Transverse colon (tissue), 4 donors: Measurements from ENCODE around the gene TM4SF5. TPM values are rescaled to one million over a fixed set of nuclear protein-coding genes. Genes with fewer than 3 reads are reported as not detected.
A peak's percentile ranks its signal among the peaks of the same experiment; 100 is the strongest.

Experiments
- DNase-seq: peaks from one replicate; pipeline ENCODE4 v3.0.0-alpha.2; 2019
- H3K27ac ChIP-seq, 4 donors: fragments of 200-600 bp; sonication (generic); 2 replicates each; pipeline ENCODE4 v1.5.1; 2016 to 2018; ENCODE audit warnings: inconsistent platforms in 4 of 4
- H3K27me3 ChIP-seq: fragments of 200-600 bp; sonication (generic); 2 replicates; pipeline ENCODE4 v1.5.1; 2017; ENCODE audit warnings: inconsistent platforms
- H3K36me3 ChIP-seq, 4 donors: fragments of 200-600 bp; sonication (generic); 2 replicates each; pipeline ENCODE4 v1.5.1; 2017 to 2019; ENCODE audit warnings: inconsistent platforms in 4 of 4
- H3K4me1 ChIP-seq, 4 donors: fragments of 200-600 bp; sonication (generic); 2 replicates each; pipeline ENCODE4 v1.5.1; 2017 to 2020; ENCODE audit warnings: inconsistent platforms in 4 of 4
- H3K4me3 ChIP-seq, 4 donors: fragments of 200-600 bp; sonication (generic); 1 replicate in 1 of 4; 2 replicates in 3 of 4; pipeline versions ENCODE4 v1.5.1 to v1.6.1; 2017 to 2019; ENCODE audit warnings: inconsistent platforms in 4 of 4
- H3K9me3 ChIP-seq, 2 donors: fragments of 200-600 bp; sonication (generic); 2 replicates each; pipeline ENCODE4 v1.5.1; 2017 to 2019; ENCODE audit warnings: inconsistent platforms in 2 of 2
- CTCF ChIP-seq, 5 experiments: fragments of 200-600 bp in 3 of 5; fragments of 450-650 bp in 2 of 5; sonication (generic) in 3 of 5; IDR thresholded peaks; 1 replicate in 2 of 5; 2 replicates in 3 of 5; pipeline ENCODE4 v1.5.1; 2016 to 2017; ENCODE audit warnings: antibody characterized with exemption in 5 of 5, inconsistent platforms in 3 of 5, mild to moderate bottlenecking in 2 of 5, moderate library complexity in 1 of 5
- EP300 ChIP-seq: sonication (generic); formaldehyde crosslinking; IDR thresholded peaks from one replicate; pipeline ENCODE4 v1.6.1; 2017; ENCODE audit warnings: antibody characterized with exemption, low read depth
- POLR2A ChIP-seq: fragments of 450-650 bp; IDR thresholded peaks from one replicate; pipeline ENCODE4 v1.6.1; 2016; ENCODE audit warnings: antibody characterized with exemption, mild to moderate bottlenecking, moderate library complexity
- POLR2AphosphoS5 ChIP-seq, 3 donors: sonication (generic); formaldehyde crosslinking; IDR thresholded peaks; one replicate each; pipeline ENCODE4 v1.6.1; 2016; ENCODE audit warnings: antibody characterized with exemption in 3 of 3
- WGBS, 2 donors: methylation state at CpG; one replicate each; pipeline ENCODE4 v1.1.5; 2018; ENCODE audit warnings: low coverage in 1 of 2; 5-methylcytosine and 5-hydroxymethylcytosine counted together
- in situ Hi-C, 4 donors: fragments of 200-750 bp; cut with MboI; loops; one replicate each; pipeline versions ENCODE4 v1.15.0 to v1.15.1; 2017; ENCODE audit warnings: low sequenced_read_pairs in 3 of 4, low pct_ligation_motif_present in 1 of 4, low pct_unique_long_range_greater_than_20kb in 1 of 4
- intact Hi-C: fragments of 100-400 bp; cut with DNase I; formaldehyde crosslinking; loops from one replicate; pipeline ENCODE4 v1.15.1; 2023; ENCODE audit warnings: low total_unique reads
- total RNA-seq, 4 donors: library from RNA; depleted of rRNA; stranded (reverse); fragments of >200 nt; gene quantifications; one replicate each; pipeline ENCODE4 v1.1.0, GENCODE V29; 2016

The TM4SF5 gene
- total RNA-seq, 4 donors from 2014 or later: 5.2 to 42.6 (median 26.1) TPM

GRCh38 chr17:4785311-4786105 is 13.8 kb downstream of the TM4SF5 start:
- WGBS, 2 donors: 22 to 41% methylated on average over 14 to 52 of the region's 61 CpGs
- TF ChIP-seq EP300 (no peak), POLR2AphosphoS5 (IDR thresholded peaks at IDR 0.05) (no peak), POLR2A (no peak), CTCF (IDR thresholded peaks at IDR 0.05) (no peak)
- Histone ChIP-seq H3K36me3 (no peaks in the 10 kb centered on the region), H3K27me3 (peaks cover 49% of the 10 kb centered on the region), H3K4me1 (peaks cover 11 to 39% (median 36%) of the 10 kb centered on the region in 4 donors), H3K4me3 (peak overlapping the region in 1 of 4 donors; percentile 18), H3K9me3 (no peaks in the 10 kb centered on the region), H3K27ac (no peak overlapping the region)
- in situ Hi-C loops: loop anchor here (10.0 to 25.0 kb wide), 3 partner anchors 51 to 102 kb away; partner anchors contain the start of genes C17orf107 (in 2 of the 4), CXCL16 (in 1 of the 4), MED11 (in 1 of the 4) and ZMYND15 (in 1 of the 4)
- intact Hi-C loops: loop anchor here (5.0 to 10.0 kb wide), 2 partner anchors 51 to 102 kb away; partner anchors contain the start of genes CXCL16, MED11 and ZMYND15
- DNase-seq: no peak

- intact Hi-C loops (loop anchor here (5.0 to 10.0 kb wide), 2 partner anchors 51 to 101 kb away; partner anchors contain the start of genes CXCL16, MED11 and ZMYND15), in situ Hi-C loops (loop anchor here (10.0 to 25.0 kb wide), 3 partner anchors 51 to 101 kb away; partner anchors contain the start of genes C17orf107 (in 2 of the 4), CXCL16 (in 1 of the 4), MED11 (in 1 of the 4) and ZMYND15 (in 1 of the 4))
- DNase-seq: peak; percentile 27
- H3K27me3 ChIP-seq: peaks cover 49% of the 10 kb centered on the region
- H3K27ac ChIP-seq: peak within 1 kb of the TSS in 1 of 4 donors; percentile 13
- WGBS, 2 donors: 30% methylated on average over 24 of the region's 24 CpGs; no CpG with 5 or more reads in 1 of the 2 donors
- peak within 1 kb of the TSS in 2 of 4 donors; percentile 7 to 21 for H3K4me3 ChIP-seq
- no peaks in the 10 kb centered on the region for H3K9me3 ChIP-seq
- no peaks in the 10 kb centered on the region for H3K36me3 ChIP-seq
- H3K4me1 ChIP-seq: peaks cover 11 to 42% (median 38%) of the 10 kb centered on the region in 4 donors
- TF ChIP-seq CTCF (IDR thresholded peaks at IDR 0.05): no peak
- peak in 1 of 3 donors; percentile 4 for TF ChIP-seq POLR2AphosphoS5 (IDR thresholded peaks at IDR 0.05)
- TF ChIP-seq POLR2A: no peak
- TF ChIP-seq EP300: no peak
Observed at GRCh38 chr17:4786106-4786511, 14.4 kb downstream of the TM4SF5 start, which contains the start of gene VMO1. Gene VMO1, minus strand, starts transcription at chr17:4786364. Its CDS starts 12 bp downstream, at chr17:4786352.

- Histone ChIP-seq H3K27ac (peak overlapping the region in 1 of 4 donors; percentile 13), H3K36me3 (no peaks in the 10 kb centered on the region), H3K27me3 (peaks cover 45% of the 10 kb centered on the region), H3K4me3 (peak overlapping the region in 2 of 4 donors; percentile 7 to 21), H3K4me1 (peaks cover 11 to 42% (median 38%) of the 10 kb centered on the region in 4 donors), H3K9me3 (no peaks in the 10 kb centered on the region)
- TF ChIP-seq CTCF (IDR thresholded peaks at IDR 0.05) (no peak), POLR2AphosphoS5 (IDR thresholded peaks at IDR 0.05) (peak in 1 of 3 donors; percentile 1)
- in situ Hi-C loops (loop anchor here (10.0 to 25.0 kb wide), 3 partner anchors 52 to 101 kb away; partner anchors contain the start of genes C17orf107 (in 2 of the 4), CXCL16 (in 1 of the 4), MED11 (in 1 of the 4) and ZMYND15 (in 1 of the 4)), intact Hi-C loops (loop anchor here (5.0 to 10.0 kb wide), 2 partner anchors 52 to 101 kb away; partner anchors contain the start of genes CXCL16, MED11 and ZMYND15)
- 30% methylated on average over 6 of the region's 6 CpGs; no CpG with 5 or more reads in 1 of the 2 donors for WGBS, 2 donors
- DNase-seq: no peak
Observed at GRCh38 chr17:4786516-4786915, 14.8 kb downstream of the TM4SF5 start.
